WI38 (cell line): ENCODE results near the gene CYP26B1.

Experiments
- H3K4me3 ChIP-seq: 2 replicates; pipeline ENCODE4 v1.5.1; 2011; ENCODE audit warnings: low read depth, mild to moderate bottlenecking, control low read depth, low read length
- CTCF ChIP-seq: IDR thresholded peaks from 2 replicates; pipeline ENCODE4 v1.5.1; 2012; ENCODE audit warnings: low read depth, mild to moderate bottlenecking, control low read depth, low read length

CYP26B1 gene

GRCh38 chr2:72181616-72182015 lies 34.0 kb upstream of the CYP26B1 start:
- no peak for TF ChIP-seq CTCF
- no peak overlapping the region for H3K4me3 ChIP-seq

- no peak overlapping the region for H3K4me3 ChIP-seq
- no peak for TF ChIP-seq CTCF
These were observed 32.7 kb upstream of the CYP26B1 start for GRCh38 chr2:72180351-72180750.

- TF ChIP-seq CTCF = no peak
These were observed 30.9 kb upstream of the CYP26B1 start for GRCh38 chr2:72178551-72178950.

GRCh38 chr2:72176281-72176680 lies 28.6 kb upstream of the CYP26B1 start:
- no peak overlapping the region for H3K4me3 ChIP-seq
- no peak for TF ChIP-seq CTCF

More at GRCh38 chr2:72178551-72178950, 30.9 kb upstream of the CYP26B1 start:
- no peak overlapping the region for H3K4me3 ChIP-seq

GRCh38 chr2:72175636-72176035 lies 28.0 kb upstream of the CYP26B1 start:
- TF ChIP-seq CTCF = no peak
- no peak overlapping the region for H3K4me3 ChIP-seq

- no peak for TF ChIP-seq CTCF
- no peak overlapping the region for H3K4me3 ChIP-seq
These were observed 26.1 kb upstream of the CYP26B1 start for GRCh38 chr2:72173640-72174321.

- no peak overlapping the region for H3K4me3 ChIP-seq
- no peak for TF ChIP-seq CTCF
These were observed 24.8 kb upstream of the CYP26B1 start for GRCh38 chr2:72172478-72172877.
